GM12891 (cell line): Measurements from ENCODE around the gene STMN3.

ENCODE experiments used
- PAX5 ChIP-seq: IDR thresholded peaks from 2 replicates; pipeline ENCODE4 v1.6.1; 2011; ENCODE audit warnings: low read length, moderate library complexity, mild to moderate bottlenecking; ENCODE audit not compliant: insufficient read depth, severe bottlenecking
- POLR2A ChIP-seq: IDR thresholded peaks from 2 replicates; pipeline ENCODE4 v1.6.1; 2011; ENCODE audit warnings: low read depth, low read length, control low read depth
- POLR2AphosphoS5 ChIP-seq: IDR thresholded peaks from 2 replicates; pipeline ENCODE4 v1.6.1; 2011; ENCODE audit warnings: low read depth, low read length, control low read depth
- POU2F2 ChIP-seq: IDR thresholded peaks from 2 replicates; pipeline ENCODE4 v1.6.1; 2011; ENCODE audit warnings: low read depth, mild to moderate bottlenecking, control low read depth, low read length, moderate library complexity
- SPI1 ChIP-seq: IDR thresholded peaks from 2 replicates; pipeline ENCODE4 v1.6.1; 2011; ENCODE audit warnings: low read depth, low read length, control low read depth
- TAF1 ChIP-seq: IDR thresholded peaks from 2 replicates; pipeline ENCODE4 v1.6.1; 2011; ENCODE audit warnings: low read depth, low read length, control low read depth

GRCh38 chr20:63657260-63657936 lies 4.2 kb upstream of the STMN3 start:
- TF ChIP-seq POLR2AphosphoS5 (no peak), POU2F2 (no peak), TAF1 (no peak), POLR2A (no peak), PAX5 (no peak), SPI1 (no peak)
